ENCODE measurements around the gene GDI1. TPM values are rescaled to one million over a fixed set of nuclear protein-coding genes. Genes with fewer than 3 reads are reported as not detected.

Gene GDI1
- total RNA-seq, result 74.9 and 75.0 TPM in 2 replicates

DNA sequence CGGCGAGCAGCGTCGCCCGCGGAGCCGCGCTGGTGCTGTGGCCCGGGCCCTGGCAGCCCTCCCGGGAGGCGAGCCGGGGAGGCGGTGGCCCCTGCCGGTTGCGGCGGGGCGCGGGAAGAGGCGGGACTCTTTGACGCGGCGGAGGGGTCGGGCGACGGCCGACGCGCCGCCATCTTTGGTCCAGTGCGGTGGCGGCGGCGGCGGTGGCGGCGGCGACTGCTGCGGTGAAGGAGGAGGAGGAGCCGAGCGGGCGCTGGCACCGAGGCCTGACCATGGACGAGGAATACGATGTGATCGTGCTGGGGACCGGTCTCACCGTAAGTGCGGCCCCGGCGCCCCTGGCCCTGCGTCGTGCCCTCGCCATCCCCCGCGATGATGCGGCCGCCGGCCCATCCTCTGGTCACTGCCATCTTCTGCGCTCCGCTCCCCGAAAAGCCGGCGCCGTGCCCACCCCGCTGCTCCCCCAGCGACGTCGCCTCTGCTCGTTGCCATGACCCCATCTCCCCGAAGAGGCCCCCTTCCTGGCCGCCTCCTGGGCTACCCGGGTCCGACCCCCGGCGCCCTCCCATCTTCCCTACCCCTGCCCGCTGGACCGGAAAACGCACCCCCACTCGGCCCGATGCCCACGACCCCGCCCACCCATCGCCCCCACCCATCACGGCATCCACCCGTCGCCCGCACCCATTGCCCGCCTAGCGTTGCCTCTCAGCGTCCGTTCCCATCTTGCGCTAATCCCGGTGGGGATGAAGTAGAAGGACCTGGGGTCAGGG is at the start of gene GDI1:
Gene GDI1, plus strand, starts transcription at position 172 of the 770 bp plus-strand sequence. Its CDS starts 101 bp downstream, at position 273.

DNA sequence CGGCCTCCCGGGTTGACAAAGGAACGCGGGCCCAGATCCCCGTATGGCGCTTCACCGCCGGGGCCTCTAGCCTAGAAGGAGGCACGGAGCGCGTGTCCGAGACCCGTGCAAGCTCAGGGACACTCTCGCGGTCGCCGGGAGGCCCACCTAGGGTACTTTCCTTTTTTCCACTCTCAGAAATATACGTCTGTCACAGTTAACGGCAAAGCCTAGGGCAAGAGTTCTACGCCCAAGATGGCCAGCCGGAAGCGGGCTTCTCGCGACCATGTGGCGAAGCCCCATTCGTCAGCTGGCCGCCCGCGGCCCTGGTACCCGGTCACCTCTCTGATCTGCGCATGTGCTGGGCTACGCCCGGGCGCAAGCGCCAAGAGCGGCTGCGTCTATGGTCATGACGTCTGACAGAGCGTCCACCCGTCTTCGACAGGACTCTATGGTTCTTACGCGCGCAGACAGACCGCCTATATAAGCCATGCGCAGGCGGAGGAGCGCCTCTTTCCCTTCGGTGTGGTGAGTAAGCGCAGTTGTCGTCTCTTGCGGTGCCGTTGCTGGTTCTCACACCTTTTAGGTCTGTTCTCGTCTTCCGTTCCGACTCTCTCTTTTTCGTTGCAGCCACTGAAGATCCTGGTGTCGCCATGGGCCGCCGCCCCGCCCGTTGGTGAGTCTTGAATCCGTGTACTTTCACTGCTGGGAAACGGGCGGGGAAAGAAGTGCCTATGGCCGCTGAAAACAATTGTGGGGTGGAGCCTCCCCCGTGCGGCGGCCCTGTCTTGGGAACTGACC is 38.9 kb upstream of the GDI1 start, which contains the start of gene RPL10:
Gene RPL10, plus strand, starts transcription at position 490 of the 780 bp plus-strand sequence. Its CDS starts 143 bp downstream, at position 633.

GRCh38 chrX:154409222-154409871 is 27.6 kb upstream of the GDI1 start, which contains the start of gene DNASE1L1:
TSS of gene DNASE1L1 (minus strand) at chrX:154409254. CDS start at chrX:154405568, 3,686 bp downstream.

GRCh38 chrX:154428176-154429171 is 8.5 kb upstream of the GDI1 start, which contains the start of gene ATP6AP1:
TSS of gene ATP6AP1 (plus strand) at chrX:154428677. CDS start at chrX:154428693, 16 bp downstream.

GRCh38 chrX:154443992-154444754 is 7.2 kb downstream of the GDI1 start, which contains the start of gene FAM50A:
TSS of gene FAM50A (plus strand) at chrX:154444141. CDS start at chrX:154444236, 95 bp downstream.

GRCh38 chrX:154458116-154458953 is 21.4 kb downstream of the GDI1 start, which contains the start of gene PLXNA3:
TSS of gene PLXNA3 (plus strand) at chrX:154458281. CDS start at chrX:154460184, 1,903 bp downstream.

GRCh38 chrX:154478728-154479622 is 42.0 kb downstream of the GDI1 start, which contains the start of gene LAGE3:
TSS of gene LAGE3 (minus strand) at chrX:154479281. CDS start at chrX:154478915, 366 bp downstream.

GRCh38 chrX:154486396-154487207 is 49.6 kb downstream of the GDI1 start, which contains the start of gene UBL4A:
TSS of gene UBL4A (minus strand) at chrX:154486615. CDS start at chrX:154486584, 31 bp downstream.

DNA sequence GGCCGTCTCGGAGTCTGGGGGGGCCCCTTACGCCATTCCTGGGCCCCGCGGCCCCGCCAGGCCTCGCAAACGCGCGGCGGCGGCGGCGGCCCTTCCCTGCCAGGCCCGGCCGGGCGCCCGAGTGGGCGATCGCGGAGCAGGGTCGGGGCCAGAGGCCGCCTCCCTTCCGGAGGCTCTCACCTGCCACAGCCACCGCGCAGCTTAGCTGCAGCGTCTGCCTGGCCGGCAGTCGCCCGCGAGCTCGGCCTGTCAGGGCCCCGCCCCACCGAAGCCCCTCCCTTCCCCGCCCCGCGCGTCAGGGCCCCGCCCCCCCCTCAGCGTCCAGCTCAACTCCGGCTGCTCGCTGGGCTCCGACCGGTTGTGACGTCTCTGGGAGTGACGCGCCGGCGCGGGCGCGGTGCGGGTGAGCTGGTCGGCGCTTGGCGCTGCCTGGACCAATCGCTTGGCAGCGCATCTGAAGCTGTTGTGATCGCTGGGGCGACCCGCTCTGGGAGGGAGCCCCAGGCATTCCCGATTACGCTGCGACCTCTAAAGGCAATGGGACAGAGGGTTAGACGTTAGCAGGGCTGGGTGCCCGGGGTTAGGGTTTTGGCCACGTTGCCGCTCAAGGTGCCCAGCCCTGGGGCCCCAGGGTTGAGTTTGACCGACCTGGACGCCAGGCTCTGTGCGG is 53.6 kb downstream of the GDI1 start, which contains the start of gene SLC10A3:
Gene SLC10A3, minus strand, starts transcription at position 216 of the 670 bp plus-strand sequence. CDS start 1,689 bp downstream, outside the sequence.

Small RNA genes within 50 kb of the gene (small RNA-seq; reads per million reads assigned to genes)
- gene MIR6858 (not detected), gene SNORA70 (not detected)

Other genes with a start within 250 kb of the GDI1 start
- gene OPN1MW2, start 217.4 kb upstream of the GDI1 start, total RNA-seq, result not detected in 2 replicates
- not detected in 2 replicates for gene OPN1MW3, start 179.6 kb upstream of the GDI1 start, total RNA-seq
- gene TEX28, start 142.0 kb upstream of the GDI1 start, total RNA-seq, result not detected in 2 replicates
- not detected in 2 replicates for gene TKTL1, start 141.4 kb upstream of the GDI1 start, total RNA-seq
- 500 and 1,798 TPM in 2 replicates for gene FLNA, start 62.5 kb upstream of the GDI1 start, total RNA-seq
- gene EMD, start 57.9 kb upstream of the GDI1 start, total RNA-seq, result 32.2 and 45.9 TPM in 2 replicates
- gene RPL10, start 38.8 kb upstream of the GDI1 start, total RNA-seq, result 1,858 and 2,253 TPM in 2 replicates
- gene DNASE1L1, start 27.9 kb upstream of the GDI1 start, total RNA-seq, result 65.4 and 86.4 TPM in 2 replicates
- gene TAFAZZIN, start 25.6 kb upstream of the GDI1 start, total RNA-seq, result 21.2 and 25.1 TPM in 2 replicates
- 76.7 and 89.1 TPM in 2 replicates for gene ATP6AP1, start 8.5 kb upstream of the GDI1 start, total RNA-seq
- gene FAM50A, start 7.0 kb downstream of the GDI1 start, total RNA-seq, result 25.5 and 28.8 TPM in 2 replicates
- gene PLXNA3, start 21.1 kb downstream of the GDI1 start, total RNA-seq, result 21.6 and 23.9 TPM in 2 replicates
- gene LAGE3, start 42.1 kb downstream of the GDI1 start, total RNA-seq, result 31.4 and 42.2 TPM in 2 replicates
- 48.7 and 56.2 TPM in 2 replicates for gene UBL4A, start 49.5 kb downstream of the GDI1 start, total RNA-seq
- gene SLC10A3, start 53.5 kb downstream of the GDI1 start, total RNA-seq, result 56.9 and 65.6 TPM in 2 replicates
- 25.9 and 31.6 TPM in 2 replicates for gene FAM3A, start 79.1 kb downstream of the GDI1 start, total RNA-seq
- gene G6PD, start 109.7 kb downstream of the GDI1 start, total RNA-seq, result 44.8 and 112 TPM in 2 replicates
- gene IKBKG, start 110.5 kb downstream of the GDI1 start, total RNA-seq, result 12.2 and 16.1 TPM in 2 replicates
- gene CTAG1A, start 148.0 kb downstream of the GDI1 start, total RNA-seq, result not detected in 2 replicates
- not detected in 2 replicates for gene CTAG1B, start 182.1 kb downstream of the GDI1 start, total RNA-seq
- 0.39 TPM in 1 of 2 replicates, not detected in the other for gene CTAG2, start 216.4 kb downstream of the GDI1 start, total RNA-seq

Data from placental epithelial cell (primary cell).